HG03469 (cell line): Measurements from ENCODE around the gene MC4R.

Experiments
- ATAC-seq: cut with Tn5 transposase; IDR thresholded peaks from one replicate; pipeline ENCODE4 v1.9.1; 2021; ENCODE audit warnings: mild to moderate bottlenecking, moderate library complexity, moderate number of reproducible peaks; ENCODE audit not compliant: unreplicated experiment

MC4R gene

DNA sequence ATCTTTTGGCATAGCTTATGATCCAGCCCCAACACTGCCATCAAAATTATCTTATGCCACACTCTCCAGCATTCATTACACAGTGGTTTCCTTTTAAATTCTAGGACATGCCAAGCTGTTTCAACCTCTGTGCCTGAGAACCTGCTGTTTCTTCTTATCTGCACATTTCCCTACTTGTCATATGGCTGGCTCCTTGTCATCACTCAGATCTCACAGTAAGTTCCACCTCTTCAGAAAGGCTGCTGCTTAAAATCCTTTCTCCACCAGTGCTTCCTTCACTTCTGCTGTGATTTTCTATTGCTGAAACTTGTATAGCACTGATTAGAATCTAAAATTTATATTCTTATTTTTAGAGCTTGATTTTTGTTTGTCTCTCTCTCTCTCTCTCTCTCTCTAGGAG, 43.4 kb downstream of the MC4R start:
- no peak for ATAC-seq

DNA sequence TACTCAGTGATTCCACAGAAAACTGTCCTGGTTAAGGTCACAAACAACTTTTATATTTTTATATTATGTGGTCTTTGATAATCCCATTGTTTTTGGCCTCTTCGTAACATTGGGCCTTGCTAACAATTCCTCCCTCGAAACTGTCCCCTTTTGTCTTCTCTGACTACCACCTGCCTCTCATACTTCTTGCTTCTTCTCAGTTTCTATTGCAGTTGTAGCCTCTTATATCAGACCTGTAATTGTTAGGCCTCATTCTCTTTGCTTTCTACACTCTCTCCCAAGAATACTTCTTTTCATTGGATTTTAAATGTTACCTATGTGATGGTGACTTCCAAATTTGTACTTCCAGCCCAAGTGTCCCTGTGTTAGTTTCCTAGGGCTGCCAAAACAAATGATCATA, 44.7 kb downstream of the MC4R start:
- no peak for ATAC-seq

DNA sequence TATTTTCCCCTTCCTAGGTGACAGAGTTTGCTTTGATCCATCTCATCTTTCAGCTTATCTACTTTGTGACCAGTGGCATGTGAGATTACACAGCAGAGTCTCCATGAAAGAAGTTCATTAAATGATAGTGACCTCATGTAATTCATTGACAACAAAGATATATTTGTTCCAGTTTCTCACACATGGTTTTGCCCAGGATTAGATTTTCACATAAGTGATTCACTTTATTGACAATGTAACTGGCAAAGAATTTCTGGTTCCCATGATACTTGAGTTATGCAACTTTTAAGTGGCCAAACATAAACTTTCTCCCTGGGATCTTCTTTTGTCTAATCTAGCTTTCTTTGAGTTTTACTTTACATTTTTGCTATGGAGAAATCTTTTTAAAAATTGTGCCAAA, 50.0 kb downstream of the MC4R start:
- ATAC-seq, result no peak
